Type B pancreatic cell (in vitro differentiated cells): ENCODE data around the gene CNPY2. TPM values are rescaled to one million over a fixed set of nuclear protein-coding genes. Genes with fewer than 3 reads are reported as not detected.
"Not testable (repeated sequence)": the region's sequence is repeated elsewhere in the genome, so short reads cannot be mapped to it uniquely, and the experiment has no call there.

Experiments
- DNase-seq: peaks from one replicate; pipeline ENCODE4 v3.0.0; 2021; ENCODE audit warnings: mixed read lengths; ENCODE audit not compliant: unreplicated experiment; ENCODE audit errors: extremely low spot score
- H3K27ac Mint-ChIP-seq: 2 replicates; pipeline ENCODE4 v1.8.0; 2021; ENCODE audit warnings: mild to moderate bottlenecking, mixed read lengths
- H3K27me3 Mint-ChIP-seq: 2 replicates; pipeline ENCODE4 v1.8.0; 2021; ENCODE audit warnings: mixed read lengths
- H3K36me3 Mint-ChIP-seq: 2 replicates; pipeline ENCODE4 v1.8.0; 2021; ENCODE audit warnings: mixed read lengths
- H3K4me1 Mint-ChIP-seq: one replicate; pipeline ENCODE4 v1.8.0; 2021; ENCODE audit warnings: mixed read lengths; ENCODE audit not compliant: unreplicated experiment
- H3K4me3 Mint-ChIP-seq: 2 replicates; pipeline ENCODE4 v1.8.0; 2021; ENCODE audit warnings: mild to moderate bottlenecking, mixed read lengths
- H3K9me3 Mint-ChIP-seq: 2 replicates; pipeline ENCODE4 v1.8.0; 2021; ENCODE audit warnings: mixed read lengths
- CTCF ChIP-seq: fragments of 200-600 bp; sonication (generic); conservative IDR thresholded peaks from 2 replicates; pipeline ENCODE4 v1.5.0; 2021; ENCODE audit warnings: antibody characterized with exemption, mild to moderate bottlenecking
- total RNA-seq: library from RNA; stranded (reverse); gene quantifications from 2 replicates; pipeline ENCODE4 v1.2.1, GENCODE V29; 2021; ENCODE audit warnings: low replicate concordance

CNPY2 gene
- total RNA-seq, 1 donor from 2014 or later, result 194 TPM

GRCh38 chr12:56282579-56282978 is 33.2 kb downstream of the CNPY2 start:
- Mint-ChIP-seq H3K27me3 (no peaks in the 10 kb centered on the region), H3K4me1 (no peaks in the 10 kb centered on the region), H3K4me3 (no peak overlapping the region), H3K27ac (no peak overlapping the region), H3K9me3 (no peaks in the 10 kb centered on the region), H3K36me3 (peaks cover 26% of the 10 kb centered on the region)
- TF ChIP-seq CTCF, result no peak
- no peak for DNase-seq

- no peak overlapping the region for H3K27ac Mint-ChIP-seq
- H3K36me3 Mint-ChIP-seq, result peaks cover 26% of the 10 kb centered on the region
- H3K4me3 Mint-ChIP-seq, result no peak overlapping the region
- H3K4me1 Mint-ChIP-seq, result no peaks in the 10 kb centered on the region
- no peaks in the 10 kb centered on the region for H3K27me3 Mint-ChIP-seq
- no peak for DNase-seq
- TF ChIP-seq CTCF, result no peak
- no peaks in the 10 kb centered on the region for H3K9me3 Mint-ChIP-seq
These were observed 33.8 kb downstream of the CNPY2 start for GRCh38 chr12:56282030-56282429.

GRCh38 chr12:56280849-56281248 is 34.9 kb downstream of the CNPY2 start:
- peaks cover 29% of the 10 kb centered on the region for H3K36me3 Mint-ChIP-seq
- no peaks in the 10 kb centered on the region for H3K27me3 Mint-ChIP-seq
- no peaks in the 10 kb centered on the region for H3K4me1 Mint-ChIP-seq
- no peak for DNase-seq
- no peak for TF ChIP-seq CTCF
- H3K9me3 Mint-ChIP-seq, result no peaks in the 10 kb centered on the region
- no peak overlapping the region for H3K4me3 Mint-ChIP-seq
- no peak overlapping the region for H3K27ac Mint-ChIP-seq

- Mint-ChIP-seq H3K4me3 (no peak overlapping the region), H3K36me3 (peaks cover 32% of the 10 kb centered on the region), H3K27me3 (no peaks in the 10 kb centered on the region), H3K4me1 (no peaks in the 10 kb centered on the region), H3K9me3 (no peaks in the 10 kb centered on the region), H3K27ac (no peak overlapping the region)
- no peak for TF ChIP-seq CTCF
- DNase-seq, result no peak
These were observed 36.9 kb downstream of the CNPY2 start for GRCh38 chr12:56278905-56279304.

- DNase-seq, result no peak
- H3K27ac Mint-ChIP-seq, result peak overlapping the region; percentile 12
- H3K9me3 Mint-ChIP-seq, result no peaks in the 10 kb centered on the region
- H3K4me1 Mint-ChIP-seq, result no peaks in the 10 kb centered on the region
- TF ChIP-seq CTCF, result no peak
- no peak overlapping the region for H3K4me3 Mint-ChIP-seq
- peaks cover 31% of the 10 kb centered on the region for H3K36me3 Mint-ChIP-seq
- H3K27me3 Mint-ChIP-seq, result no peaks in the 10 kb centered on the region
These were observed 41.5 kb downstream of the CNPY2 start for GRCh38 chr12:56274299-56274698.

- H3K9me3 Mint-ChIP-seq, H3K4me1 Mint-ChIP-seq, DNase-seq, H3K4me3 Mint-ChIP-seq, H3K27me3 Mint-ChIP-seq, H3K27ac Mint-ChIP-seq: not testable (repeated sequence)
- peaks cover 28% of the 10 kb centered on the region for H3K36me3 Mint-ChIP-seq
These were observed 43.3 kb downstream of the CNPY2 start for GRCh38 chr12:56272468-56272867.
